Peyer's patch (tissue), 4 donors: Measurements from ENCODE around the gene TOP1. TPM values are rescaled to one million over a fixed set of nuclear protein-coding genes. Genes with fewer than 3 reads are reported as not detected.

Experiments
- DNase-seq, 3 donors: peaks; one replicate each; pipeline ENCODE4 v3.0.0-alpha.2; 2017 to 2019
- H3K27ac ChIP-seq, 4 donors: fragments of 200-600 bp; sonication (generic); one replicate each; pipeline ENCODE4 v1.5.1; 2016 to 2019
- H3K27me3 ChIP-seq, 2 donors: fragments of 200-600 bp; sonication (generic); one replicate each; pipeline ENCODE4 v1.5.1; 2019
- H3K36me3 ChIP-seq, 3 donors: fragments of 200-600 bp; sonication (generic); one replicate each; pipeline ENCODE4 v1.5.1; 2016 to 2019
- H3K4me1 ChIP-seq, 4 donors: fragments of 200-600 bp; sonication (generic); one replicate each; pipeline ENCODE4 v1.5.1; 2016 to 2019
- H3K4me3 ChIP-seq, 4 donors: fragments of 200-600 bp; sonication (generic); 1 replicate in 3 of 4; 2 replicates in 1 of 4; pipeline ENCODE4 v1.5.1; 2016 to 2019; ENCODE audit warnings: mild to moderate bottlenecking in 1 of 4
- H3K9me3 ChIP-seq, 4 donors: fragments of 200-600 bp; sonication (generic); one replicate each; pipeline ENCODE4 v1.5.1; 2016 to 2019; ENCODE audit warnings: mild to moderate bottlenecking in 1 of 4
- CTCF ChIP-seq, 6 experiments: fragments of 450-650 bp in 4 of 6; fragments of 200-600 bp in 2 of 6; sonication (generic) in 1 of 6; IDR thresholded peaks; one replicate each; pipeline ENCODE4 v1.5.1; 2017 to 2019; ENCODE audit warnings: antibody characterized with exemption in 6 of 6, mild to moderate bottlenecking in 3 of 6, moderate library complexity in 1 of 6
- POLR2A ChIP-seq, 2 donors: fragments of 450-650 bp; IDR thresholded peaks; one replicate each; pipeline ENCODE4 v1.5.1; 2017; ENCODE audit warnings: antibody characterized with exemption in 2 of 2, mild to moderate bottlenecking in 2 of 2, moderate library complexity in 2 of 2
- total RNA-seq, 4 donors: library from RNA; depleted of rRNA; stranded (reverse); fragments of >200 nt; gene quantifications; one replicate each; pipeline ENCODE4 v1.1.0, GENCODE V29; 2016

Gene TOP1
- total RNA-seq: 10 to 100 TPM; 34.4 to 72.6 (median 39.8) TPM

GRCh38 chr20:41028359-41029149 lies at the start of gene TOP1:
TOP1 (plus strand) TSS chr20:41028822; CDS start chr20:41029068, 246 bp downstream.
- H3K9me3 ChIP-seq: no peaks in the 10 kb centered on the region
- peak within 1 kb of the TSS; percentile 94 to 99 (median 99) for H3K27ac ChIP-seq
- TF ChIP-seq CTCF (IDR thresholded peaks at IDR 0.05) (peak in 1 of 6 experiments; percentile 13), POLR2A (IDR thresholded peaks at IDR 0.05) (peak; percentile 96 to 99)
- H3K4me1 ChIP-seq: peaks cover 0 to 38% (median 4%) of the 10 kb centered on the region in 4 donors
- H3K36me3 ChIP-seq: no peaks in the 10 kb centered on the region
- peak; percentile 100 for DNase-seq
- peak within 1 kb of the TSS; percentile 91 to 100 (median 96) for H3K4me3 ChIP-seq
- no peaks in the 10 kb centered on the region for H3K27me3 ChIP-seq

- peaks cover 0 to 4% (median 0%) of the 10 kb centered on the region in 4 donors for H3K9me3 ChIP-seq
- no peak overlapping the region for H3K27ac ChIP-seq
- TF ChIP-seq CTCF (IDR thresholded peaks at IDR 0.05): no peak
- TF ChIP-seq POLR2A (IDR thresholded peaks at IDR 0.05): no peak
- H3K27me3 ChIP-seq: no peaks in the 10 kb centered on the region
- H3K4me3 ChIP-seq: no peak overlapping the region
- DNase-seq: peak in 2 of 3 donors; percentile 3 to 14
- H3K36me3 ChIP-seq: no peaks in the 10 kb centered on the region
- no peaks in the 10 kb centered on the region for H3K4me1 ChIP-seq
Measured at GRCh38 chr20:40979247-40979646, 49.4 kb upstream of the TOP1 start.

- Histone ChIP-seq H3K36me3 (no peaks in the 10 kb centered on the region), H3K4me3 (no peak overlapping the region), H3K4me1 (no peaks in the 10 kb centered on the region), H3K27me3 (no peaks in the 10 kb centered on the region), H3K27ac (no peak overlapping the region), H3K9me3 (peaks cover 0 to 4% (median 0%) of the 10 kb centered on the region in 4 donors)
- TF ChIP-seq POLR2A (IDR thresholded peaks at IDR 0.05) (no peak), CTCF (IDR thresholded peaks at IDR 0.05) (no peak)
- DNase-seq: peak in 1 of 3 donors; percentile 3
Measured at GRCh38 chr20:40980106-40980827, 48.4 kb upstream of the TOP1 start.

- Histone ChIP-seq H3K4me3 (no peak overlapping the region), H3K36me3 (no peaks in the 10 kb centered on the region), H3K27me3 (no peaks in the 10 kb centered on the region), H3K4me1 (no peaks in the 10 kb centered on the region), H3K9me3 (peaks cover 0 to 4% (median 0%) of the 10 kb centered on the region in 4 donors), H3K27ac (no peak overlapping the region)
- DNase-seq: no peak
- TF ChIP-seq POLR2A (IDR thresholded peaks at IDR 0.05): no peak
- no peak for TF ChIP-seq CTCF (IDR thresholded peaks at IDR 0.05)
Measured at GRCh38 chr20:40980828-40981310, 47.8 kb upstream of the TOP1 start.

- Histone ChIP-seq H3K27ac (no peak overlapping the region), H3K36me3 (no peaks in the 10 kb centered on the region), H3K9me3 (no peaks in the 10 kb centered on the region), H3K4me3 (no peak overlapping the region), H3K4me1 (peaks cover 0 to 7% (median 0%) of the 10 kb centered on the region in 4 donors), H3K27me3 (no peaks in the 10 kb centered on the region)
- DNase-seq: peak in 1 of 3 donors; percentile 16
- TF ChIP-seq POLR2A (IDR thresholded peaks at IDR 0.05): no peak
- TF ChIP-seq CTCF (IDR thresholded peaks at IDR 0.05): no peak
Measured at GRCh38 chr20:40982415-40983145, 46.0 kb upstream of the TOP1 start.
